PFSK-1 (cell line): ENCODE results near the gene YWHAH.

ENCODE experiments used
- FOXP2 ChIP-seq: optimal IDR thresholded peaks from 2 replicates; pipeline ENCODE3; 2011; ENCODE audit warnings: borderline replicate concordance, control low read depth, inconsistent platforms; ENCODE audit not compliant: insufficient read depth; ENCODE audit errors: extremely low read length, extremely low read depth
- POLR2AphosphoS5 ChIP-seq: IDR thresholded peaks from 2 replicates; pipeline ENCODE4 v1.6.1; 2012; ENCODE audit warnings: low read depth, mild to moderate bottlenecking, control low read depth, low read length, moderate library complexity
- SIN3A ChIP-seq: IDR thresholded peaks from 2 replicates; pipeline ENCODE4 v1.6.1; 2012; ENCODE audit warnings: mild to moderate bottlenecking, low read length, moderate library complexity, borderline replicate concordance; ENCODE audit not compliant: insufficient read depth
- TAF1 ChIP-seq: IDR thresholded peaks from 2 replicates; pipeline ENCODE4 v1.6.1; 2012; ENCODE audit warnings: low read length, control low read depth, borderline replicate concordance; ENCODE audit not compliant: insufficient read depth
- TF ChIP-seq, protein P1 (sequence below), 2 experiments: IDR thresholded peaks; 2 replicates each; pipeline versions ENCODE4 v1.6.1 to v1.8.0; 2011 to 2012; ENCODE audit warnings: low read depth in 2 of 2, low read length in 2 of 2, control low read depth in 1 of 2, inconsistent platforms in 1 of 2, mild to moderate bottlenecking in 1 of 2, moderate library complexity in 1 of 2; ENCODE audit not compliant: insufficient read depth in 1 of 2

DNA sequence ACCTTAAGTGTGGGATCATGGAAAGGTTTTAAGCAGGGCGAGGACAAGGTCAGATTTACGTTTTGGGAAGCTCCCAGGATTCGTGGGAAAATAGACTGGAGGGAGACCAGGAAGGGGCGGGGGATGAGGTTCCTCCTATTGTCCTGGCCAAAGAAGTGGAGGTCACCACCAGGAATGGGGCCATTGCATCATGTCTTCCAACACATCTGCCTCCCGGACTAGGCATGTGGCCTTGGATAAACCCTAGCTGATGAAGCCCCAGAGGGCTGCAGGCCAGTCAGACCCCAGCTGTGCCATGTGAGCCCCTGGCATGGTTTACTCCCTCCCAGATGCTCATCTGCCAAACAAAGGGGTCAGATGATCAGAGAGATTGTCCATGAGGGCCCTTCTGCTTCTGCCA, 11.5 kb upstream of the YWHAH start:
- TF ChIP-seq POLR2AphosphoS5: no peak
- TF ChIP-seq, protein P1, sequence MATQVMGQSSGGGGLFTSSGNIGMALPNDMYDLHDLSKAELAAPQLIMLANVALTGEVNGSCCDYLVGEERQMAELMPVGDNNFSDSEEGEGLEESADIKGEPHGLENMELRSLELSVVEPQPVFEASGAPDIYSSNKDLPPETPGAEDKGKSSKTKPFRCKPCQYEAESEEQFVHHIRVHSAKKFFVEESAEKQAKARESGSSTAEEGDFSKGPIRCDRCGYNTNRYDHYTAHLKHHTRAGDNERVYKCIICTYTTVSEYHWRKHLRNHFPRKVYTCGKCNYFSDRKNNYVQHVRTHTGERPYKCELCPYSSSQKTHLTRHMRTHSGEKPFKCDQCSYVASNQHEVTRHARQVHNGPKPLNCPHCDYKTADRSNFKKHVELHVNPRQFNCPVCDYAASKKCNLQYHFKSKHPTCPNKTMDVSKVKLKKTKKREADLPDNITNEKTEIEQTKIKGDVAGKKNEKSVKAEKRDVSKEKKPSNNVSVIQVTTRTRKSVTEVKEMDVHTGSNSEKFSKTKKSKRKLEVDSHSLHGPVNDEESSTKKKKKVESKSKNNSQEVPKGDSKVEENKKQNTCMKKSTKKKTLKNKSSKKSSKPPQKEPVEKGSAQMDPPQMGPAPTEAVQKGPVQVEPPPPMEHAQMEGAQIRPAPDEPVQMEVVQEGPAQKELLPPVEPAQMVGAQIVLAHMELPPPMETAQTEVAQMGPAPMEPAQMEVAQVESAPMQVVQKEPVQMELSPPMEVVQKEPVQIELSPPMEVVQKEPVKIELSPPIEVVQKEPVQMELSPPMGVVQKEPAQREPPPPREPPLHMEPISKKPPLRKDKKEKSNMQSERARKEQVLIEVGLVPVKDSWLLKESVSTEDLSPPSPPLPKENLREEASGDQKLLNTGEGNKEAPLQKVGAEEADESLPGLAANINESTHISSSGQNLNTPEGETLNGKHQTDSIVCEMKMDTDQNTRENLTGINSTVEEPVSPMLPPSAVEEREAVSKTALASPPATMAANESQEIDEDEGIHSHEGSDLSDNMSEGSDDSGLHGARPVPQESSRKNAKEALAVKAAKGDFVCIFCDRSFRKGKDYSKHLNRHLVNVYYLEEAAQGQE (IDR thresholded peaks at IDR 0.05; ENCODE audit: insufficient read depth in 1 of 2, low read depth in 2 of 2, low read length in 2 of 2): no peak
- no peak for TF ChIP-seq TAF1
- no peak for TF ChIP-seq SIN3A
- no peak for TF ChIP-seq FOXP2
